Astrocyte (in vitro differentiated cells and primary cell): Measurements from ENCODE around the gene NMNAT3. TPM values are rescaled to one million over a fixed set of nuclear protein-coding genes. Genes with fewer than 3 reads are reported as not detected.
"Not testable (repeated sequence)": the region's sequence is repeated elsewhere in the genome, so short reads cannot be mapped to it uniquely, and the experiment has no call there.

Experiments
- DNase-seq: peaks from one replicate; pipeline ENCODE4 v3.0.0-alpha.2; 2010; ENCODE audit warnings: low read depth
- FAIRE-seq: peaks from 2 replicates; lab custom pipeline; 2011; peaks lifted over from hg19 to GRCh38; lab: Jason Lieb, UNC
- H2AFZ ChIP-seq: 2 replicates; pipeline ENCODE4 v1.6.0; 2012; ENCODE audit warnings: low read depth, low read length, inconsistent platforms
- H3K27ac ChIP-seq: 2 replicates; pipeline ENCODE4 v1.5.1; 2011; ENCODE audit warnings: low read depth, low read length, inconsistent platforms
- H3K27me3 ChIP-seq: 2 replicates; pipeline ENCODE4 v1.6.0; 2011; ENCODE audit warnings: low read length, inconsistent platforms; ENCODE audit not compliant: insufficient read depth
- H3K36me3 ChIP-seq: 2 replicates; pipeline ENCODE4 v1.5.1; 2011; ENCODE audit warnings: low read length, inconsistent platforms; ENCODE audit not compliant: insufficient read depth
- H3K4me1 ChIP-seq: 2 replicates; pipeline ENCODE4 v1.5.1; 2011; ENCODE audit warnings: low read length, inconsistent platforms; ENCODE audit not compliant: insufficient read depth
- H3K4me2 ChIP-seq: 2 replicates; pipeline ENCODE4 v1.6.0; 2012; ENCODE audit warnings: low read length, inconsistent platforms
- H3K4me3 ChIP-seq: 2 replicates; pipeline ENCODE4 v1.5.1; 2011; ENCODE audit warnings: low read depth, mild to moderate bottlenecking, low read length, inconsistent platforms; ENCODE audit not compliant: insufficient read depth
- H3K79me2 ChIP-seq: 2 replicates; pipeline ENCODE4 v1.6.0; 2012; ENCODE audit warnings: mild to moderate bottlenecking, low read length, inconsistent platforms; ENCODE audit not compliant: insufficient read depth
- H3K9ac ChIP-seq: 2 replicates; pipeline ENCODE4 v1.6.0; 2012; ENCODE audit warnings: mild to moderate bottlenecking, low read length, inconsistent platforms
- H3K9me3 ChIP-seq: 2 replicates; pipeline ENCODE4 v1.5.1; 2012; ENCODE audit warnings: low read depth, mild to moderate bottlenecking, low read length, inconsistent platforms; ENCODE audit not compliant: insufficient read depth
- H4K20me1 ChIP-seq: 2 replicates; pipeline ENCODE4 v1.6.0; 2012; ENCODE audit warnings: low read length, inconsistent platforms; ENCODE audit not compliant: insufficient read depth
- H3K27ac Mint-ChIP-seq: one replicate; pipeline ENCODE4 v1.8.0; 2021; ENCODE audit warnings: mild to moderate bottlenecking, mixed read lengths; ENCODE audit not compliant: unreplicated experiment
- H3K27me3 Mint-ChIP-seq: one replicate; pipeline ENCODE4 v1.8.0; 2021; ENCODE audit warnings: low read depth, mixed read lengths; ENCODE audit not compliant: unreplicated experiment
- H3K36me3 Mint-ChIP-seq: one replicate; pipeline ENCODE4 v1.8.0; 2021; ENCODE audit warnings: low read depth, mixed read lengths; ENCODE audit not compliant: unreplicated experiment
- H3K4me1 Mint-ChIP-seq: one replicate; pipeline ENCODE4 v1.8.0; 2021; ENCODE audit warnings: low read depth, mixed read lengths; ENCODE audit not compliant: unreplicated experiment
- H3K4me3 Mint-ChIP-seq: one replicate; pipeline ENCODE4 v1.8.0; 2021; ENCODE audit warnings: mild to moderate bottlenecking, moderate library complexity, mixed read lengths; ENCODE audit not compliant: unreplicated experiment
- H3K9me3 Mint-ChIP-seq: one replicate; pipeline ENCODE4 v1.8.0; 2021; ENCODE audit warnings: mild to moderate bottlenecking, mixed read lengths; ENCODE audit not compliant: unreplicated experiment
- EZH2 ChIP-seq: IDR thresholded peaks from 2 replicates; pipeline ENCODE4 v1.6.1; 2012; ENCODE audit warnings: mild to moderate bottlenecking, low read length, inconsistent platforms; ENCODE audit not compliant: insufficient read depth
- total RNA-seq: library from RNA; stranded (reverse); gene quantifications from 2 replicates; pipeline ENCODE4 v1.2.1, GENCODE V29; 2021
- TF ChIP-seq, protein P1 (sequence below): IDR thresholded peaks from 2 replicates; pipeline ENCODE4 v1.5.1; 2011; ENCODE audit warnings: low read depth, mild to moderate bottlenecking, inconsistent platforms, low read length, moderate library complexity; ENCODE audit not compliant: insufficient read depth

Gene NMNAT3
- total RNA-seq, 1 donor from 2014 or later = 1.3 TPM

DNA sequence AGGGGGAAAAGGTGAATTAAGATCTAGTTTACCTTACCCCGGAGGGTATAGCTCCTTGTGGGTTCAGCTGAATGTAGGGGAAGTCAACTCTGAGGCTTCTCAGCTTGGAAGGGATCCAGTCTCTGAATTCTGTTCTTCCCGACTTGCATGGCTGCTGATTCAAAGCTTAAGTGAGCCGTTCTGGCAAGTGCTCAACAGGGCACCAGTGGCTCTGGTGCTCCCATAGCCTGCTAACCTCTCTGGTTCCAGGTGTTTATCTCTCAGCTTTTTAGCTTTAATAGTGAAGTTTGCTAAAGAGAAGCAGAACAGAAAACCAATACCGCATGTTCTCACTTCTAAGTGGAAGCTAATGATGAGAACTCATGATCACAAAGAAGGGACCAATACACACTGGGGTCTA, 92.0 kb downstream of the NMNAT3 start:
- no peak overlapping the region for H3K9ac ChIP-seq
- no peaks in the 10 kb centered on the region for H3K36me3 Mint-ChIP-seq
- H3K9me3 ChIP-seq = no peaks in the 10 kb centered on the region

DNA sequence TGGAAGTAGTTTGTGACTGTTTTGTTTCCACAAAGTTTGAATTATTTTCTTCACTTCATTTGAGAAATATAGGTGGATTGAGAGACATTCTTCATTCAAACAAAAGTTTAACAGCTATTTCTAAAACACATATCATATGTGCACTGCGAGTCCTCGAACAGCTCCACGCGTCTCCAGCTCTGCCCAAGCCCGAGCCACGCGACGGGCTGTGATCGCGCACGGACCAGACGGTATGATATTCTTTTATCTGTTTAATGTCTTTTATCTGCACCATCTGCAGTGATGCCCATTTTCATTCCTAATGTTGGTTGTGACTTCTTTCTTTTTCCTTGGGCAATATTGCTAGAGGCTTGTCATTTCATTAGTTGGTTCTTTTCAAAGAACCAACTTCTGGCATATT, 94.1 kb downstream of the NMNAT3 start:
- not testable (repeated sequence) for H3K36me3 ChIP-seq, H4K20me1 ChIP-seq, H3K27ac ChIP-seq, H3K4me1 ChIP-seq, H2AFZ ChIP-seq, H3K9ac ChIP-seq, FAIRE-seq, H3K9me3 ChIP-seq, DNase-seq, H3K4me1 Mint-ChIP-seq, H3K4me3 Mint-ChIP-seq, H3K27me3 ChIP-seq, H3K9me3 Mint-ChIP-seq, H3K4me3 ChIP-seq, H3K4me2 ChIP-seq, H3K36me3 Mint-ChIP-seq, H3K79me2 ChIP-seq, H3K27ac Mint-ChIP-seq
- peaks cover 11% of the 10 kb centered on the region for H3K27me3 Mint-ChIP-seq

More for the DNA sequence above, 92.0 kb downstream of the NMNAT3 start:
- Histone ChIP-seq H3K4me1 (no peaks in the 10 kb centered on the region), H3K27ac (no peak overlapping the region), H2AFZ (no peak overlapping the region), H3K79me2 (no peaks in the 10 kb centered on the region), H4K20me1 (no peaks in the 10 kb centered on the region), H3K4me2 (no peak overlapping the region), H3K36me3 (no peaks in the 10 kb centered on the region), H3K4me3 (no peak overlapping the region), H3K27me3 (no peaks in the 10 kb centered on the region)
- TF ChIP-seq EZH2 = no peak
- TF ChIP-seq, protein P1, sequence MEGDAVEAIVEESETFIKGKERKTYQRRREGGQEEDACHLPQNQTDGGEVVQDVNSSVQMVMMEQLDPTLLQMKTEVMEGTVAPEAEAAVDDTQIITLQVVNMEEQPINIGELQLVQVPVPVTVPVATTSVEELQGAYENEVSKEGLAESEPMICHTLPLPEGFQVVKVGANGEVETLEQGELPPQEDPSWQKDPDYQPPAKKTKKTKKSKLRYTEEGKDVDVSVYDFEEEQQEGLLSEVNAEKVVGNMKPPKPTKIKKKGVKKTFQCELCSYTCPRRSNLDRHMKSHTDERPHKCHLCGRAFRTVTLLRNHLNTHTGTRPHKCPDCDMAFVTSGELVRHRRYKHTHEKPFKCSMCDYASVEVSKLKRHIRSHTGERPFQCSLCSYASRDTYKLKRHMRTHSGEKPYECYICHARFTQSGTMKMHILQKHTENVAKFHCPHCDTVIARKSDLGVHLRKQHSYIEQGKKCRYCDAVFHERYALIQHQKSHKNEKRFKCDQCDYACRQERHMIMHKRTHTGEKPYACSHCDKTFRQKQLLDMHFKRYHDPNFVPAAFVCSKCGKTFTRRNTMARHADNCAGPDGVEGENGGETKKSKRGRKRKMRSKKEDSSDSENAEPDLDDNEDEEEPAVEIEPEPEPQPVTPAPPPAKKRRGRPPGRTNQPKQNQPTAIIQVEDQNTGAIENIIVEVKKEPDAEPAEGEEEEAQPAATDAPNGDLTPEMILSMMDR = no peak
- no peak overlapping the region for H3K27ac Mint-ChIP-seq
- FAIRE-seq (no peak), DNase-seq (peak; percentile 18)
- no peaks in the 10 kb centered on the region for H3K4me1 Mint-ChIP-seq
- no peaks in the 10 kb centered on the region for H3K9me3 Mint-ChIP-seq
- peaks cover 11% of the 10 kb centered on the region for H3K27me3 Mint-ChIP-seq
- H3K4me3 Mint-ChIP-seq = no peak overlapping the region

DNA sequence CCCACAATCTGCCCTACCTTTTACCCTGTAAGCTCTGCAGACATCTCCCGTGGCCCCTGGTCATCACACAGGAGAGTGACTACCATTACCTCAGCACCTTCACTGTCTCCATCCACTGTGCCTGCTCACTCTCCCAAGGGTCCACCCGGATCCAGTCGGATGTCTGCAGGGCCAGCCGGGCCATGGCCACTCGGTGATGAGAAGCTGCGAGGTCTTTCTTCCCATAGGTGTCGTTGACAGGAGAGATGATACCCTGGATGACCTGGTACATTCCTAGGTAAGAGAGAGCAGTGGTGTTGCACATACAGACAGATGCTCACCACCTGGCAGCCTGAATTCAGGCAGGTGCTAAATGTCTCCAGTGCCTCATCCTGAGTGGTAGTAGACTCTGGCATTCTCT, 99.0 kb downstream of the NMNAT3 start:
- Histone ChIP-seq H3K36me3 (no peaks in the 10 kb centered on the region), H3K4me1 (no peaks in the 10 kb centered on the region), H3K27me3 (no peaks in the 10 kb centered on the region), H3K4me2 (no peak overlapping the region), H3K79me2 (no peaks in the 10 kb centered on the region), H3K27ac (no peak overlapping the region), H3K4me3 (no peak overlapping the region), H3K9me3 (no peaks in the 10 kb centered on the region), H4K20me1 (no peaks in the 10 kb centered on the region), H2AFZ (no peak overlapping the region), H3K9ac (no peak overlapping the region)
- H3K4me3 Mint-ChIP-seq = no peak overlapping the region
- DNase-seq (no peak), FAIRE-seq (no peak)
- H3K4me1 Mint-ChIP-seq = peaks cover 2% of the 10 kb centered on the region
- no peak overlapping the region for H3K27ac Mint-ChIP-seq
- TF ChIP-seq EZH2 = no peak
- TF ChIP-seq, protein P1 = no peak
- H3K27me3 Mint-ChIP-seq = no peaks in the 10 kb centered on the region
- H3K9me3 Mint-ChIP-seq = no peaks in the 10 kb centered on the region
- H3K36me3 Mint-ChIP-seq = peaks cover 2% of the 10 kb centered on the region
